GM12878 (cell line): Measurements from ENCODE around the gene HMOX1. TPM values are rescaled to one million over a fixed set of nuclear protein-coding genes. Genes with fewer than 3 reads are reported as not detected.

Experiments
- ATAC-seq: fragments of 200-7000 bp; cut with Tn5 transposase; 3 replicates; pipeline ENCODE4 v1.9.1; 2020; ENCODE audit warnings: mild to moderate bottlenecking, moderate library complexity
- BruUV-seq: library from RNA; stranded (reverse); fragments of 400-500 nt; replicated peaks from 2 replicates; lab custom pipeline; 2021; lab: Mats Ljungman, UMichigan
- CTCF ChIA-PET: fragments of 300-600 bp; sonication (Branson Sonifier 250); formaldehyde crosslinking; extraction: SDS; loops from one replicate; lab custom pipeline; 2021; ENCODE audit warnings: inconsistent platforms; lab: Yijun Ruan, JAX
- POLR2A ChIA-PET: fragments of 350-600 bp; formaldehyde crosslinking; extraction: SDS; loops from one replicate; lab custom pipeline; 2021; ENCODE audit warnings: inconsistent platforms; lab: Charles Lee
- RAD21 ChIA-PET: fragments of 300-600 bp; sonication (Branson Sonifier 250); formaldehyde crosslinking; loops from one replicate; lab custom pipeline; 2023; ENCODE audit warnings: antibody characterized with exemption; ENCODE audit not compliant: unreplicated experiment; lab: Charles Lee
- SMC1A ChIA-PET: fragments of 300-600 bp; sonication (Branson Sonifier 250); formaldehyde crosslinking; loops from one replicate; lab custom pipeline; 2023; ENCODE audit not compliant: unreplicated experiment, uncharacterized antibody; lab: Charles Lee
- DNase-seq: peaks from one replicate; pipeline ENCODE4 v3.0.0-alpha.2; 2011; ENCODE audit warnings: low read depth, low spot score
- FAIRE-seq: peaks from 3 replicates; lab custom pipeline; 2011; peaks lifted over from hg19 to GRCh38; lab: Jason Lieb, UNC
- H2AFZ ChIP-seq: 2 replicates; pipeline ENCODE4 v1.6.0; 2011; ENCODE audit warnings: low read depth, low read length, control low read depth; ENCODE audit not compliant: control insufficient read depth
- H3K27ac ChIP-seq: 2 replicates; pipeline ENCODE4 v1.5.1; 2011; ENCODE audit warnings: control low read depth; ENCODE audit not compliant: control insufficient read depth, insufficient read depth
- H3K27me3 ChIP-seq, 2 experiments: replicated peaks in 1 of 2; 2 replicates each; pipeline versions ENCODE4 v1.6.0 to v1.6.1; 2011; ENCODE audit warnings: low read length in 1 of 2; ENCODE audit not compliant: control insufficient read depth in 2 of 2, insufficient read depth in 2 of 2
- H3K36me3 ChIP-seq, 2 experiments: 2 replicates each; pipeline ENCODE4 v1.5.1; 2011; ENCODE audit warnings: low read length in 1 of 2; ENCODE audit not compliant: control insufficient read depth in 2 of 2, insufficient read depth in 2 of 2
- H3K4me1 ChIP-seq: 2 replicates; pipeline ENCODE4 v1.6.1; 2011; ENCODE audit warnings: mild to moderate bottlenecking, low read length, moderate library complexity, mixed read lengths; ENCODE audit not compliant: control insufficient read depth, insufficient read depth
- H3K4me2 ChIP-seq: 2 replicates; pipeline ENCODE4 v1.6.0; 2011; ENCODE audit warnings: control low read depth; ENCODE audit not compliant: control insufficient read depth, insufficient read depth
- H3K4me3 ChIP-seq: fragments of 200-600 bp; sonication (generic); 2 replicates; pipeline ENCODE4 v1.5.1; 2016
- H3K79me2 ChIP-seq: 2 replicates; pipeline ENCODE4 v1.6.0; 2011; ENCODE audit warnings: low read length; ENCODE audit not compliant: control insufficient read depth, insufficient read depth
- H3K9ac ChIP-seq: 2 replicates; pipeline ENCODE4 v1.8.0; 2011; ENCODE audit warnings: low read length, control low read depth, mixed read lengths; ENCODE audit not compliant: control insufficient read depth, insufficient read depth
- H3K9me3 ChIP-seq: replicated peaks from 3 replicates; pipeline ENCODE4 v1.5.1; 2011; ENCODE audit warnings: mild to moderate bottlenecking, low read length; ENCODE audit not compliant: control insufficient read depth, insufficient read depth
- H4K20me1 ChIP-seq: 2 replicates; pipeline ENCODE4 v1.6.0; 2011; ENCODE audit not compliant: control insufficient read depth, insufficient read depth
- CHD4 ChIP-seq: fragments of 200-600 bp; sonication (generic); IDR thresholded peaks from 2 replicates; pipeline ENCODE4 v1.6.1; 2016; ENCODE audit warnings: mild to moderate bottlenecking
- CREB1 ChIP-seq: IDR thresholded peaks from 2 replicates; pipeline ENCODE4 v1.6.1; 2012; ENCODE audit warnings: low read depth, mild to moderate bottlenecking, inconsistent platforms
- CUX1 ChIP-seq: IDR thresholded peaks from 2 replicates; pipeline ENCODE4 v1.6.1; 2012; ENCODE audit warnings: improper control_type of control experiment, low read depth, low read length; ENCODE audit not compliant: insufficient replicate concordance
- EGR1 ChIP-seq, 2 experiments: IDR thresholded peaks; 1 replicate in 1 of 2; 2 replicates in 1 of 2; pipeline ENCODE4 v1.6.1; 2011 to 2012; ENCODE audit warnings: low read depth in 2 of 2, low read length in 2 of 2, borderline replicate concordance in 1 of 2, mild to moderate bottlenecking in 1 of 2, moderate library complexity in 1 of 2
- GATAD2B ChIP-seq: fragments of 450-650 bp; conservative IDR thresholded peaks from 2 replicates; pipeline ENCODE4 v1.6.1; 2017; ENCODE audit warnings: low read depth, mild to moderate bottlenecking, moderate library complexity
- IRF4 ChIP-seq: IDR thresholded peaks from 2 replicates; pipeline ENCODE4 v1.6.1; 2011; ENCODE audit warnings: low read depth, low read length
- MEF2B ChIP-seq: fragments of 450-650 bp; IDR thresholded peaks from 2 replicates; pipeline ENCODE4 v1.6.1; 2018; ENCODE audit warnings: mild to moderate bottlenecking, moderate library complexity; ENCODE audit not compliant: partially characterized antibody, poor library complexity, severe bottlenecking
- MLLT1 ChIP-seq: fragments of 450-650 bp; IDR thresholded peaks from 2 replicates; pipeline ENCODE4 v1.6.1; 2016; ENCODE audit warnings: mild to moderate bottlenecking
- NFYA ChIP-seq: IDR thresholded peaks from 2 replicates; pipeline ENCODE4 v1.6.1; 2011; ENCODE audit warnings: low read depth, mild to moderate bottlenecking, low read length, improper control_type of control experiment, borderline replicate concordance
- NFYB ChIP-seq: IDR thresholded peaks from 2 replicates; pipeline ENCODE4 v1.6.1; 2011; ENCODE audit warnings: low read depth, mild to moderate bottlenecking, low read length, improper control_type of control experiment, moderate library complexity; ENCODE audit not compliant: insufficient read depth
- PAX5 ChIP-seq: IDR thresholded peaks from 2 replicates; pipeline ENCODE4 v1.6.1; 2011; ENCODE audit warnings: low read depth, low read length, borderline replicate concordance
- POU2F2 ChIP-seq: IDR thresholded peaks from 3 replicates; pipeline ENCODE4 v1.6.1; 2011; ENCODE audit warnings: low read depth, mild to moderate bottlenecking, low read length, borderline replicate concordance
- SMAD5 ChIP-seq: IDR thresholded peaks from 2 replicates; pipeline ENCODE4 v1.6.1; 2016; ENCODE audit warnings: antibody characterized with exemption, low read depth
- TCF3 ChIP-seq: IDR thresholded peaks from 2 replicates; pipeline ENCODE4 v1.6.1; 2012; ENCODE audit warnings: low read depth, mild to moderate bottlenecking, low read length, borderline replicate concordance; ENCODE audit not compliant: insufficient read depth
- USF1 ChIP-seq: IDR thresholded peaks from 2 replicates; pipeline ENCODE4 v1.6.1; 2011; ENCODE audit warnings: borderline replicate concordance, low read depth, mild to moderate bottlenecking, moderate library complexity, mixed read lengths, low read length; ENCODE audit not compliant: insufficient read depth; ENCODE audit errors: extremely low read length
- WGBS: methylation state at CpG from one replicate; pipeline ENCODE4 v1.1.6; 2016; ENCODE audit warnings: low lambda C conversion rate; ENCODE audit not compliant: insufficient replicate concordance, insufficient coverage; ENCODE audit errors: missing lambda C conversion rate; 5-methylcytosine and 5-hydroxymethylcytosine counted together
- in situ Hi-C: fragments of 300-500 bp; cut with MboI; formaldehyde crosslinking; loops from 9 replicates; pipeline ENCODE4 v1.14.3; 2018; ENCODE audit warnings: mixed read lengths
- intact Hi-C: fragments of 100-400 bp; cut with micrococcal nuclease; formaldehyde crosslinking; loops from one replicate; pipeline ENCODE4 v1.14.2; 2022; ENCODE audit not compliant: unreplicated experiment
- polyA plus RNA-seq, 11 experiments: library from polyadenylated mRNA; depleted of rRNA in 4 of 11; unstranded in 6 of 11; stranded (reverse) in 5 of 11; fragments of >200 nt; fragmentation: Nextera tagmentation in 4 of 11; fragmentation: Illumina TruSeq in 1 of 11; extraction: Ambion mirVana in 4 of 11; extraction: Trizol in 1 of 11; gene quantifications; 1 replicate in 1 of 11; 2 replicates in 10 of 11; pipeline versions ENCODE4 v1.2.1 to v1.2.3, GENCODE V29; 2011 to 2016; ENCODE audit warnings: inconsistent platforms in 2 of 11, missing spikeins in 2 of 11, low read depth in 1 of 11
- total RNA-seq, 4 experiments: library from RNA; depleted of rRNA in 3 of 4; stranded (reverse); fragments of >200 nt in 3 of 4; fragmentation: Illumina TruSeq in 1 of 4; extraction: Trizol in 1 of 4; gene quantifications; 2 replicates each; pipeline versions ENCODE4 v1.2.1 to v1.2.3, GENCODE V29; 2013 to 2021

The HMOX1 gene
- total and polyA plus RNA-seq, 10 of the 15 experiments (the other 5 are each of a cell fraction or from before 2014, with no cell fraction given): 1.5 to 36.7 (median 18.8) TPM

GRCh38 chr22:35373781-35374180 lies 7.1 kb upstream of the HMOX1 start:
- BruUV-seq: no TSS peak
- no peak for DNase-seq
- Histone ChIP-seq H3K9ac (no peak overlapping the region), H3K79me2 (no peaks in the 10 kb centered on the region), H3K4me1 (peaks cover 38% of the 10 kb centered on the region), H2AFZ (no peak overlapping the region), H3K4me3 (no peak overlapping the region), H3K36me3 (no peaks in the 10 kb centered on the region), H3K9me3 (no peaks in the 10 kb centered on the region), H3K27me3 (no peaks in the 10 kb centered on the region), H3K27ac (no peak overlapping the region), H4K20me1 (no peaks in the 10 kb centered on the region), H3K4me2 (no peak overlapping the region)
- intact Hi-C loops: no loop called here
- ChIA-PET RAD21 (interaction anchor here (1.0 to 2.9 kb wide), 4 partner anchors 8 to 36 kb away, joined by 3 to 14 read pairs (median 4); partner anchors contain the start of gene HMOX1), CTCF (interaction anchor here (4.0 kb wide), 1 partner anchor 37 kb away, joined by 36 read pairs; no protein-coding TSS in a partner anchor), SMC1A (interaction anchor here (1.5 to 1.8 kb wide), 2 partner anchors 24 to 36 kb away, joined by 4 to 5 read pairs; no protein-coding TSS in a partner anchor), POLR2A (interaction anchor here (0.6 to 1.6 kb wide), 2 partner anchors 18 to 20 kb away, joined by 3 to 4 read pairs; no protein-coding TSS in a partner anchor)
- ATAC-seq: no peak
- 67% methylated on average over 6 of the region's 6 CpGs for WGBS
- in situ Hi-C loops: no loop called here
- no peak for FAIRE-seq
- TF ChIP-seq EGR1 (IDR thresholded peaks at IDR 0.05; ENCODE audit: borderline replicate concordance in 1 of 2, low read depth in 2 of 2, low read length in 2 of 2) (no peak), MLLT1 (no peak), IRF4 (no peak), POU2F2 (no peak), TCF3 (no peak), NFYA (no peak), SMAD5 (no peak), CHD4 (no peak), NFYB (no peak), GATAD2B (no peak), CUX1 (no peak), USF1 (no peak), MEF2B (no peak), PAX5 (no peak), CREB1 (no peak)
